ENCODE measurements around the gene SPPL2B. TPM values are rescaled to one million over a fixed set of nuclear protein-coding genes. Genes with fewer than 3 reads are reported as not detected.

Gene SPPL2B
- total RNA-seq, 2 experiments from 2014 or later, result 106 to 111 TPM

GRCh38 chr19:2329501-2329916 is 1.0 kb downstream of the SPPL2B start:
- Mint-ChIP-seq H3K4me1 (ENCODE audit: low read depth) (peaks cover 72% of the 10 kb centered on the region), H3K27me3 (no peaks in the 10 kb centered on the region), H3K9me3 (no peaks in the 10 kb centered on the region), H3K27ac (peak overlapping the region; percentile 93), H3K36me3 (ENCODE audit: low read depth) (peaks cover 43% of the 10 kb centered on the region), H3K4me3 (peak overlapping the region; percentile 93)
- ATAC-seq (ENCODE audit: poor library complexity) (no peak), DNase-seq (no peak)
- H3K36me3 ChIP-seq (ENCODE audit: insufficient read depth, low read length), result peaks cover 18% of the 10 kb centered on the region
- ChIA-PET CTCF (no interaction called here), POLR2A (no interaction called here)
- TF ChIP-seq, protein P1, sequence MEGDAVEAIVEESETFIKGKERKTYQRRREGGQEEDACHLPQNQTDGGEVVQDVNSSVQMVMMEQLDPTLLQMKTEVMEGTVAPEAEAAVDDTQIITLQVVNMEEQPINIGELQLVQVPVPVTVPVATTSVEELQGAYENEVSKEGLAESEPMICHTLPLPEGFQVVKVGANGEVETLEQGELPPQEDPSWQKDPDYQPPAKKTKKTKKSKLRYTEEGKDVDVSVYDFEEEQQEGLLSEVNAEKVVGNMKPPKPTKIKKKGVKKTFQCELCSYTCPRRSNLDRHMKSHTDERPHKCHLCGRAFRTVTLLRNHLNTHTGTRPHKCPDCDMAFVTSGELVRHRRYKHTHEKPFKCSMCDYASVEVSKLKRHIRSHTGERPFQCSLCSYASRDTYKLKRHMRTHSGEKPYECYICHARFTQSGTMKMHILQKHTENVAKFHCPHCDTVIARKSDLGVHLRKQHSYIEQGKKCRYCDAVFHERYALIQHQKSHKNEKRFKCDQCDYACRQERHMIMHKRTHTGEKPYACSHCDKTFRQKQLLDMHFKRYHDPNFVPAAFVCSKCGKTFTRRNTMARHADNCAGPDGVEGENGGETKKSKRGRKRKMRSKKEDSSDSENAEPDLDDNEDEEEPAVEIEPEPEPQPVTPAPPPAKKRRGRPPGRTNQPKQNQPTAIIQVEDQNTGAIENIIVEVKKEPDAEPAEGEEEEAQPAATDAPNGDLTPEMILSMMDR (IDR thresholded peaks at IDR 0.05), result no peak
- H3K9me3 ChIP-seq (ENCODE audit: control insufficient read depth in 1 of 2, insufficient read depth in 1 of 2, low read length in 2 of 2), result no peaks in the 10 kb centered on the region
- peaks cover 78% of the 10 kb centered on the region for H3K4me1 ChIP-seq (ENCODE audit: insufficient read depth, low read length)
- H3K27me3 ChIP-seq (ENCODE audit: control insufficient read depth in 1 of 2, insufficient read depth in 2 of 2, low read length in 2 of 2), result no peaks in the 10 kb centered on the region
- intact Hi-C loops (cut with DNase I, micrococcal nuclease), result loop anchor here (5.0 kb wide), 5 partner anchors 37 to 177 kb away; partner anchors contain the start of genes AP3D1 (in 1 of the 2) and TIMM13 (in 1 of the 2)
- no peak overlapping the region for H3K27ac ChIP-seq (ENCODE audit: low read depth in 1 of 2, low read length in 2 of 2)
- H3K4me3 ChIP-seq (ENCODE audit: low read length), result peak overlapping the region; percentile 96

DNA sequence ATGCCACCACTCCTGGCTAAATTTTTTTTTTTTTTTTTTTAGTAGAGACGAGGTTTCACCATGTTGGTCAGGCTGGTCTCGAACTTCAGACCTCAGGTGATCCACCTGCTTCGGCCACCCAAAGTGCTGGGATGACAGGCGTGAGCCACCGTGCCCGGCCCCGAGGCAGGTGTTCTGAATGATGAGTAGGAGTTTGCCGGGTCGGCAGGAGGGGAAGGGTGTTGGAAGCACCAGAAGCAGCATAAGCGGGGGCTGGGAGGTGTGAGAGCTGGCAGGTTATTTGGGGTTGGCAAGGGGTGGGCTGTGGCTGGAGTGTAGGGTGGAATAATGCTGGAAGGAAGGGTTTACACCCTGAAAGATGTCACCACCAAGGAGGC is 1.8 kb downstream of the SPPL2B start:
- Histone ChIP-seq H3K27ac (ENCODE audit: low read depth in 1 of 2, low read length in 2 of 2) (no peak overlapping the region), H3K36me3 (ENCODE audit: insufficient read depth, low read length) (peaks cover 17% of the 10 kb centered on the region), H3K9me3 (ENCODE audit: control insufficient read depth in 1 of 2, insufficient read depth in 1 of 2, low read length in 2 of 2) (peaks cover 0 to 2% of the 10 kb centered on the region in 2 experiments), H3K4me3 (ENCODE audit: low read length) (no peak overlapping the region), H3K4me1 (ENCODE audit: insufficient read depth, low read length) (peaks cover 78% of the 10 kb centered on the region), H3K27me3 (ENCODE audit: control insufficient read depth in 1 of 2, insufficient read depth in 2 of 2, low read length in 2 of 2) (no peaks in the 10 kb centered on the region)
- intact Hi-C loops (cut with DNase I, micrococcal nuclease), result no loop called here
- H3K9me3 Mint-ChIP-seq, result no peaks in the 10 kb centered on the region
- peaks cover 68% of the 10 kb centered on the region for H3K4me1 Mint-ChIP-seq (ENCODE audit: low read depth)
- peaks cover 39% of the 10 kb centered on the region for H3K36me3 Mint-ChIP-seq (ENCODE audit: low read depth)
- ChIA-PET CTCF (no interaction called here), POLR2A (interaction anchor here (0.7 kb wide), 1 partner anchor 373 kb away, joined by 3 read pairs; no protein-coding TSS in a partner anchor)
- DNase-seq, result no peak
- H3K4me3 Mint-ChIP-seq, result peak overlapping the region; percentile 70
- peak overlapping the region; percentile 93 for H3K27ac Mint-ChIP-seq
- no peaks in the 10 kb centered on the region for H3K27me3 Mint-ChIP-seq
- TF ChIP-seq, protein P1 (IDR thresholded peaks at IDR 0.05), result no peak
- ATAC-seq (ENCODE audit: poor library complexity), result no peak

DNA sequence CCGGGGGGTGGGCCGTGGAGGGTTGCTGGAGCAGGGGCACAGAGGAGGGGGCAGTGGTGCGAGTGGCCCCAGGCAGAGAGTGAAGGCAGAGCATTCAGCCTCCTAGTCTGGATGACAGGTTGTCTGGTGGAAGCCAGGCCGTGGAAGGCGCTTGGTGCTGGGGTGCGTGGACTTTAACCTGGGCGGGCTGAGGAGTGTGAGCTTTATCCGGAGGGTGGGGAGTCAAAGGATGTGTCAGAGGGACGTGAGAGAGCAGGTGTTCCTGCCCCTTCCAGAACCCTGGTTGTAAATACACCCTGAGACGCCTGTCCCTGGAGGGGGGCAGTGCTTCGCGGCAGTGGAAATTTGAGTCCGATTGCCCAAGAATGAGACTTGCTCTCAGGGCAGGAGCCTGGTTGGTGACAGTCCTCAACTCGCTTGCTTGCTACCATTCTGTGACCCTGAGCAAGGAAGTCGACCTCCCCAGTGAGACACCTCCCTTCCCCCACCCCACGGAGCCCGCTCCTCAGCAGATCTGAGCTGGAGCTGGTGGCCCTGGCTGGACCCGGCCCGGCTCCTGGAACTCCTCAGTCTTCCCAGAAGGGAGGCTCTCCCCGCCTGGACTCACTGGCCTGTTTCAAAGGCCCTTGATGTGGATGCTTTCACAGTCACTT is 2.3 kb downstream of the SPPL2B start:
- peaks cover 0 to 6% of the 10 kb centered on the region in 2 experiments for H3K9me3 ChIP-seq (ENCODE audit: control insufficient read depth in 1 of 2, insufficient read depth in 1 of 2, low read length in 2 of 2)
- DNase-seq (peak in 1 of 14 experiments; percentile 31), ATAC-seq (ENCODE audit: poor library complexity) (no peak)
- no peaks in the 10 kb centered on the region for H3K27me3 ChIP-seq (ENCODE audit: control insufficient read depth in 1 of 2, insufficient read depth in 2 of 2, low read length in 2 of 2)
- peak overlapping the region; percentile 93 for H3K27ac Mint-ChIP-seq
- H3K36me3 ChIP-seq (ENCODE audit: insufficient read depth, low read length), result peaks cover 13% of the 10 kb centered on the region
- ChIA-PET POLR2A (interaction anchor here (0.7 kb wide), 1 partner anchor 372 kb away, joined by 3 read pairs; no protein-coding TSS in a partner anchor), CTCF (no interaction called here)
- H3K27ac ChIP-seq (ENCODE audit: low read depth in 1 of 2, low read length in 2 of 2), result no peak overlapping the region
- no peak overlapping the region for H3K4me3 ChIP-seq (ENCODE audit: low read length)
- no peaks in the 10 kb centered on the region for H3K9me3 Mint-ChIP-seq
- H3K4me1 Mint-ChIP-seq (ENCODE audit: low read depth), result peaks cover 66% of the 10 kb centered on the region
- no peaks in the 10 kb centered on the region for H3K27me3 Mint-ChIP-seq
- peak overlapping the region; percentile 70 for H3K4me3 Mint-ChIP-seq
- peaks cover 37% of the 10 kb centered on the region for H3K36me3 Mint-ChIP-seq (ENCODE audit: low read depth)
- intact Hi-C loops (cut with DNase I, micrococcal nuclease), result no loop called here
- H3K4me1 ChIP-seq (ENCODE audit: insufficient read depth, low read length), result peaks cover 75% of the 10 kb centered on the region
- TF ChIP-seq, protein P1 (IDR thresholded peaks at IDR 0.05), result no peak
